ENCODE results near the gene CHCT1. TPM values are rescaled to one million over a fixed set of nuclear protein-coding genes. Genes with fewer than 3 reads are reported as not detected.

Gene CHCT1
- total RNA-seq, 1 experiment from 2014 or later = not detected

DNA sequence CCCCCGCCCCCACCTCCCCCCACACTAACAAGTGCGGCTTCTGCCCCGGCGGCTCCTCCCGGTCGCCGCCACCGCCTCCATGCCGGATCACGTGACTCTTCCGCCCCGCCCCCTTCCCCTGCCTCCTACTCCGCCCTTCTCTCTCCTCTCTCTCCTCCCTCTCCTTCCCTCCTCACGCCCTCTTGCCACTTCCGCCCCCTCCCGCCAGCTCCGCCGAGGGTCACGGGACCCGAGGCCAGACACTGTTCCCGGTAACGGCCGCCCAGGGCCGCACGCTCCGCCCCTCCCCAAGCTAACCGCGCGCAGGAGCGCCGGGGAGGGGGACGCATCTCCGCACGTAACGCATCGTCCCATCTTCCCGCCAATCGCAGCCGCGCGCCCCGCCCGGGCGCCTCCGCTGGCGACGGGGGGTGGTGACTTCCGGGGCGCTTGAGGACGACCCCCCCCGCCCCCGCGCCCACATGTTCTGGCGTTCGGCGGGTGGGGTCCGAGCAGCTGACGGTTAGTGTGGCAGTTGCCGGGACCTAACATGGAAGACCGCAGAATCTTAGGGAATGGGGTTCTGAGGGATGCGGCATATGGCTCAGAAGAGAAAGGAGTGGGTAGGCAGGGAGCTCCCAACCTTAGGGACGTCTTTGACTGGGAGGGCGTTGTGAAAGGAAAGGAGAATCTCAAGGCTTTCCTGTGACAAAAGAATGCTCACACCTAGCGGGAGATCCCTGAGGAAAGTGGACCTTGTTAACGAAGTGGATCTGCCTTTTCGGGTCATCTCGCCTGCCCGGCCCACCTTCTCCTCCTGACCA is 30.0 kb upstream of the CHCT1 start, which contains the start of gene USP32:
Gene USP32 (minus strand): TSS at position 92 of the 803 bp plus-strand sequence. CDS start 194 bp downstream, outside the sequence.
- Histone ChIP-seq H3K79me2 (ENCODE audit: low read length) (peaks cover 46% of the 10 kb centered on the region), H4K20me1 (ENCODE audit: low read length) (no peaks in the 10 kb centered on the region), H3K4me1 (ENCODE audit: insufficient read depth, low read length) (peaks cover 23% of the 10 kb centered on the region), H3K9me3 (ENCODE audit: low read length) (no peaks in the 10 kb centered on the region), H3K4me2 (ENCODE audit: low read length) (peak within 1 kb of the TSS; percentile 94), H3K9me2 (replicated peaks; ENCODE audit: low read length) (no peaks in the 10 kb centered on the region), H3K27ac (ENCODE audit: low read length) (peak within 1 kb of the TSS; percentile 86), H2AFZ (ENCODE audit: low read length) (peak within 1 kb of the TSS; percentile 86), H3K4me3 (ENCODE audit: low read length) (peak within 1 kb of the TSS; percentile 83), H3K9ac (ENCODE audit: low read length) (peak within 1 kb of the TSS; percentile 94), H3F3A (ENCODE audit: low read length, unreplicated experiment) (no peaks in the 10 kb centered on the region), H3K27me3 (ENCODE audit: low read length) (no peaks in the 10 kb centered on the region), H3K36me3 (ENCODE audit: low read depth, low read length) (no peaks in the 10 kb centered on the region)
- no peak for TF ChIP-seq EZH2 (IDR thresholded peaks at IDR 0.05; ENCODE audit: low read length, unreplicated experiment)
- no peak for TF ChIP-seq EZH2phosphoT487 (IDR thresholded peaks at IDR 0.05; ENCODE audit: borderline replicate concordance, low read length)
- TF ChIP-seq CTCF (conservative IDR thresholded peaks at IDR 0.05; ENCODE audit: low read depth, low read length) = peak; percentile 33; the same call in 1 of the 2 replicates
- DNase-seq (peak; percentile 99), ATAC-seq (peak; percentile 84)
- BruUV-seq (replicated peaks) = no TSS peak
- ChIA-PET CTCF (interaction anchor here (0.5 to 1.3 kb wide), 11 partner anchors 15 to 285 kb away, joined by 3 to 12 read pairs (median 3); partner anchors contain the start of gene BCAS3), POLR2A (ENCODE audit: unreplicated experiment) (interaction anchor here (0.5 to 0.6 kb wide), 7 partner anchors 42 to 430 kb away, joined by 3 to 19 read pairs (median 7); no protein-coding TSS in a partner anchor)
- intact Hi-C loops (cut with micrococcal nuclease) = loop anchor here (1.0 to 5.0 kb wide), 3 partner anchors 19 to 161 kb away; no protein-coding TSS in a partner anchor

GRCh38 chr17:60392845-60393702 is 29.2 kb upstream of the CHCT1 start:
- Histone ChIP-seq H3K9ac (ENCODE audit: low read length) (peak overlapping the region; percentile 94), H4K20me1 (ENCODE audit: low read length) (no peaks in the 10 kb centered on the region), H3K79me2 (ENCODE audit: low read length) (peaks cover 38% of the 10 kb centered on the region), H3K27ac (ENCODE audit: low read length) (peak overlapping the region; percentile 86), H3K4me1 (ENCODE audit: insufficient read depth, low read length) (peaks cover 23% of the 10 kb centered on the region), H3K4me2 (ENCODE audit: low read length) (peak overlapping the region; percentile 94), H3K4me3 (ENCODE audit: low read length) (peak overlapping the region; percentile 83), H3K36me3 (ENCODE audit: low read depth, low read length) (no peaks in the 10 kb centered on the region), H2AFZ (ENCODE audit: low read length) (peak overlapping the region; percentile 86), H3K9me2 (replicated peaks; ENCODE audit: low read length) (no peaks in the 10 kb centered on the region), H3K9me3 (ENCODE audit: low read length) (no peaks in the 10 kb centered on the region), H3F3A (ENCODE audit: low read length, unreplicated experiment) (no peaks in the 10 kb centered on the region), H3K27me3 (ENCODE audit: low read length) (no peaks in the 10 kb centered on the region)
- ChIA-PET CTCF (interaction anchor here (0.5 to 1.3 kb wide), 3 partner anchors 20 to 162 kb away, joined by 3 to 5 read pairs (median 3); no protein-coding TSS in a partner anchor), POLR2A (ENCODE audit: unreplicated experiment) (interaction anchor here (0.6 kb wide), 1 partner anchor 42 kb away, joined by 3 read pairs; no protein-coding TSS in a partner anchor)
- ATAC-seq (no peak), DNase-seq (peak; percentile 61)
- TF ChIP-seq EZH2phosphoT487 (IDR thresholded peaks at IDR 0.05; ENCODE audit: borderline replicate concordance, low read length) = no peak
- TF ChIP-seq EZH2 (IDR thresholded peaks at IDR 0.05; ENCODE audit: low read length, unreplicated experiment) = no peak
- no peak for TF ChIP-seq CTCF (conservative IDR thresholded peaks at IDR 0.05; ENCODE audit: low read depth, low read length)
- intact Hi-C loops (cut with micrococcal nuclease) = loop anchor here (1.0 to 5.0 kb wide), 3 partner anchors 20 to 162 kb away; no protein-coding TSS in a partner anchor
- TSS peak; percentile 97 for BruUV-seq (replicated peaks)

All from PC-3 (cell line).